Peyer's patch (tissue), 4 donors: ENCODE results near the gene DQX1. TPM values are rescaled to one million over a fixed set of nuclear protein-coding genes. Genes with fewer than 3 reads are reported as not detected.

Experiments
- DNase-seq, 3 donors: peaks; one replicate each; pipeline ENCODE4 v3.0.0-alpha.2; 2017 to 2019
- H3K27ac ChIP-seq, 4 donors: fragments of 200-600 bp; sonication (generic); one replicate each; pipeline ENCODE4 v1.5.1; 2016 to 2019
- H3K27me3 ChIP-seq, 2 donors: fragments of 200-600 bp; sonication (generic); one replicate each; pipeline ENCODE4 v1.5.1; 2019
- H3K36me3 ChIP-seq, 3 donors: fragments of 200-600 bp; sonication (generic); one replicate each; pipeline ENCODE4 v1.5.1; 2016 to 2019
- H3K4me1 ChIP-seq, 4 donors: fragments of 200-600 bp; sonication (generic); one replicate each; pipeline ENCODE4 v1.5.1; 2016 to 2019
- H3K4me3 ChIP-seq, 4 donors: fragments of 200-600 bp; sonication (generic); 1 replicate in 3 of 4; 2 replicates in 1 of 4; pipeline ENCODE4 v1.5.1; 2016 to 2019; ENCODE audit warnings: mild to moderate bottlenecking in 1 of 4
- H3K9me3 ChIP-seq, 4 donors: fragments of 200-600 bp; sonication (generic); one replicate each; pipeline ENCODE4 v1.5.1; 2016 to 2019; ENCODE audit warnings: mild to moderate bottlenecking in 1 of 4
- POLR2A ChIP-seq, 2 donors: fragments of 450-650 bp; IDR thresholded peaks; one replicate each; pipeline ENCODE4 v1.5.1; 2017; ENCODE audit warnings: antibody characterized with exemption in 2 of 2, mild to moderate bottlenecking in 2 of 2, moderate library complexity in 2 of 2
- total RNA-seq, 4 donors: library from RNA; depleted of rRNA; stranded (reverse); fragments of >200 nt; gene quantifications; one replicate each; pipeline ENCODE4 v1.1.0, GENCODE V29; 2016
- TF ChIP-seq, protein P1 (sequence below), 6 experiments: fragments of 450-650 bp in 4 of 6; fragments of 200-600 bp in 2 of 6; sonication (generic) in 1 of 6; IDR thresholded peaks; one replicate each; pipeline ENCODE4 v1.5.1; 2017 to 2019; ENCODE audit warnings: antibody characterized with exemption in 6 of 6, mild to moderate bottlenecking in 3 of 6, moderate library complexity in 1 of 6

The DQX1 gene
- total RNA-seq, 4 donors from 2014 or later, result 14.0 to 116 (median 75.3) TPM

DNA sequence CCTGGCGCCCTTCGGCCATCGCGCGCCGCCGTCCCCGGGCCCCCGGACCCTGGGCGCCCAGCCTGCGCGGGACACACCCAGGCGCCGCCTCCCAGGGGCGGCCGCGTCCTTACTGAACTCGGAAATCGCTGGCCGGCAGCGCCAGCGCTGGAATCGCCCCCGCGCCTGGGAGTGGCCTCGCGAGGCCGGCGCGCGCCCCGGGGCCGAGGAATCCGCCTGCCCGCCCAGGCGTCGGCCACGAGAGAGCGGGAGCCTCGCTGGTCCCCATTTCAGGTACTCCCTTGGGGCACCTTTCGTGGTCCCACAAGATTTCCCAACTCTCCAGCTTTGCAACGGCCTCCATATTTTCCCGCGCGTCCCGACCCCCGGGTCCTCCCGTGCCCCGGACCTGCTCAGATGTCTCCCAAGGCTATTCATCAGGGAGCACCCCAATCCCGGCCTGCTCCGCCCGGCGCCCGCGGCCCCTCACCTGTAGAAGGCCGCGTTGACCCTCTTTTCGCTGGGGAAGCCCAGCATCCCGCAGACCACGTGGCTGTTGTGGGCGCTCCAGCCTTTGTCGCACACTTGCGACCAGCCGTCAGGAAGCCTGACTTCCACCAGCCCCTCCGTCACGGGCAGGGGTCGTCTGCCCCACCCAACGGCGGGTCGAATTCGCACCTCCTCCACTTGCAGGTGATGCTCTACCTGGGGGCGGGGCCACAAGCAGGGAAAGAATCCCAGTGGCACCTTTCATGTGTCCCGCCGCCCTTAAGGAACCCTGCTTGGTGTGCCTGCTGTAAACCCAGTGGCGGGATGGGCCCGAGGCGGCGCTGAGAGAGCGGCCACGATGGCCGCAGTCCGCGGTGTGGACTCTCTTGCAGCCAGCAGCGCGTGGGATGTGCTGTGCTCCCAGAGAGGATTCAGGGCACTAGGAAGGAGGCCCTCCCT lies 23.1 kb upstream of the DQX1 start:
- no peaks in the 10 kb centered on the region for H3K36me3 ChIP-seq
- H3K4me1 ChIP-seq, result peaks cover 0 to 20% (median 9%) of the 10 kb centered on the region in 4 donors
- H3K4me3 ChIP-seq, result peak overlapping the region; percentile 39 to 60 (median 57)
- no peak for TF ChIP-seq POLR2A (IDR thresholded peaks at IDR 0.05)
- TF ChIP-seq, protein P1, sequence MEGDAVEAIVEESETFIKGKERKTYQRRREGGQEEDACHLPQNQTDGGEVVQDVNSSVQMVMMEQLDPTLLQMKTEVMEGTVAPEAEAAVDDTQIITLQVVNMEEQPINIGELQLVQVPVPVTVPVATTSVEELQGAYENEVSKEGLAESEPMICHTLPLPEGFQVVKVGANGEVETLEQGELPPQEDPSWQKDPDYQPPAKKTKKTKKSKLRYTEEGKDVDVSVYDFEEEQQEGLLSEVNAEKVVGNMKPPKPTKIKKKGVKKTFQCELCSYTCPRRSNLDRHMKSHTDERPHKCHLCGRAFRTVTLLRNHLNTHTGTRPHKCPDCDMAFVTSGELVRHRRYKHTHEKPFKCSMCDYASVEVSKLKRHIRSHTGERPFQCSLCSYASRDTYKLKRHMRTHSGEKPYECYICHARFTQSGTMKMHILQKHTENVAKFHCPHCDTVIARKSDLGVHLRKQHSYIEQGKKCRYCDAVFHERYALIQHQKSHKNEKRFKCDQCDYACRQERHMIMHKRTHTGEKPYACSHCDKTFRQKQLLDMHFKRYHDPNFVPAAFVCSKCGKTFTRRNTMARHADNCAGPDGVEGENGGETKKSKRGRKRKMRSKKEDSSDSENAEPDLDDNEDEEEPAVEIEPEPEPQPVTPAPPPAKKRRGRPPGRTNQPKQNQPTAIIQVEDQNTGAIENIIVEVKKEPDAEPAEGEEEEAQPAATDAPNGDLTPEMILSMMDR (IDR thresholded peaks at IDR 0.05), result no peak
- peak in 2 of 3 donors; percentile 75 to 81 for DNase-seq
- H3K27me3 ChIP-seq, result no peaks in the 10 kb centered on the region
- no peaks in the 10 kb centered on the region for H3K9me3 ChIP-seq
- H3K27ac ChIP-seq, result peak overlapping the region in 3 of 4 donors; percentile 3 to 67 (median 62)

DNA sequence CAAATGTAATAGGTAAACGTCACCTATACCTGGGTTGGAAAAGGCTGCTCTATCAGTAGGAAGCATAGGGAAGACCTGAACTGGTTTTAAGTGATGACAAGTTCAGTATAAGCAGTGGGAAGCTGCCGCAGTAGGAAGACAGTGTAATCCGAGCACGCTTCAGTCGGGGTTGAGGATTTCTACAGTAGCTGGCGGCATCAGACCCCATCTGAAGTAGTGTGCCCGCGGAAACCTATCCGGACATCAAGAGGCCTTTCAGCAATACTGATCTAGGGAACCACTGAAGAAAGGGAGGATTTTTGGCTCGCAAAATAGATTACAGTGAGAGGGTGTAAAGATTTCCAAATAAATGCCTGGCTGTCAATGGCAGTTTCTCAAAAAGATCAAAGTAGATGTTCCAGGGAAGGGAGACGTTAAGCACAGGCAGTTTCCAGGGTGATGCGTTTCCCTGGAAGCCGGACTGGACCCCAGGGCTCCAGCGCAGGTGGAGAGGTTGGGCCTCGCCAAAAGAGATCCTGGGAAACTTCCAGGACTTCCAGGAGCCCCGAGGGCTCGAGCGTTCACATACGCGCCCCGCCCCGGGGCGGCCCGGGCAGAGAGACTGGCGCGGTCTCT lies 22.4 kb upstream of the DQX1 start:
- Histone ChIP-seq H3K4me3 (peak overlapping the region; percentile 39 to 60 (median 57)), H3K36me3 (no peaks in the 10 kb centered on the region), H3K27me3 (no peaks in the 10 kb centered on the region), H3K27ac (peak overlapping the region in 3 of 4 donors; percentile 3 to 67 (median 62)), H3K9me3 (no peaks in the 10 kb centered on the region), H3K4me1 (peaks cover 0 to 14% (median 9%) of the 10 kb centered on the region in 4 donors)
- DNase-seq, result no peak
- TF ChIP-seq POLR2A (IDR thresholded peaks at IDR 0.05), result no peak
- TF ChIP-seq, protein P1 (IDR thresholded peaks at IDR 0.05), result no peak

DNA sequence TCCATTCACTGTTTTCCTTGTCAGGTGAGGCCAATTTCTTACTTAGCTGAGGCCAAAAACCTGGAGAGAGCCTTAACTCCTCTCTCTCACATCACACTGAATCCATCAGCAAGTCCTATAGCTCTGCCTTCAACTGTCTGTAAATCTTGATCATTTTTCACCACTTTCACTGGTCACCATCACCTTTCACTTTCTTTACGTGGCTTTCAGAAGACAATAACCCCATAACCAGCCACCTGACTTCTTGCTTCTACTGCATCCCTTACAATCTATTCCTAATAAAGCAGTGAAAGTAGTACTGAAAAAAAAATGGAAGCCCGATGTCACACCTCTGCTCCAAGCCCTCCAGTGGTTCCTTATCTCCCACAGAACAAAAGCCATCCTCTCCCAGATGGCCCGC lies 20.0 kb upstream of the DQX1 start:
- Histone ChIP-seq H3K27me3 (no peaks in the 10 kb centered on the region), H3K9me3 (no peaks in the 10 kb centered on the region), H3K27ac (no peak overlapping the region), H3K4me3 (no peak overlapping the region), H3K36me3 (no peaks in the 10 kb centered on the region), H3K4me1 (peaks cover 0 to 13% (median 9%) of the 10 kb centered on the region in 4 donors)
- TF ChIP-seq, protein P1 (IDR thresholded peaks at IDR 0.05), result no peak
- no peak for DNase-seq

DNA sequence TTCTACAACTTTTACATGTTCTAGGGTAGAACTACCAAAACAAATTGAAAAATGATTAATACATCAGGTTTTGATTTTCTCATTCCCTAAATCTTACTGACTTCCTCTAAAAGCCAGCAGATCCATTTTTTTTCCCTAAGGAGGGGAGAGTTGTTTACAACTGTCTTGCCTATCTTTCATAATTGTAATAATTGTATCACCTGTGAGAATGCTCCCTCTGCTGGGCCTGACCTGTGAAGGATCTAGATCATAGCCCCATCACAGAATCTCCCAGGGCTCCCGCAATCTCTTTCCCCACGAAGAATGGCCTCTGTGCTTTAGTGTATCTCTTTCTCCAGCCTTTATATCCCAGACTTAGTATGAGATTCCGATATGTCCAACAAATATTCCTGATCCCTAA lies 18.6 kb upstream of the DQX1 start:
- H3K9me3 ChIP-seq, result no peaks in the 10 kb centered on the region
- peak in 1 of 3 donors; percentile 47 for DNase-seq
- no peaks in the 10 kb centered on the region for H3K36me3 ChIP-seq
- no peaks in the 10 kb centered on the region for H3K27me3 ChIP-seq
- no peak overlapping the region for H3K27ac ChIP-seq
- H3K4me3 ChIP-seq, result no peak overlapping the region
- H3K4me1 ChIP-seq, result peaks cover 0 to 12% (median 7%) of the 10 kb centered on the region in 4 donors
- TF ChIP-seq POLR2A (IDR thresholded peaks at IDR 0.05), result no peak
- TF ChIP-seq, protein P1 (IDR thresholded peaks at IDR 0.05), result peak in 3 of 6 experiments; percentile 22 to 40 (median 35)

DNA sequence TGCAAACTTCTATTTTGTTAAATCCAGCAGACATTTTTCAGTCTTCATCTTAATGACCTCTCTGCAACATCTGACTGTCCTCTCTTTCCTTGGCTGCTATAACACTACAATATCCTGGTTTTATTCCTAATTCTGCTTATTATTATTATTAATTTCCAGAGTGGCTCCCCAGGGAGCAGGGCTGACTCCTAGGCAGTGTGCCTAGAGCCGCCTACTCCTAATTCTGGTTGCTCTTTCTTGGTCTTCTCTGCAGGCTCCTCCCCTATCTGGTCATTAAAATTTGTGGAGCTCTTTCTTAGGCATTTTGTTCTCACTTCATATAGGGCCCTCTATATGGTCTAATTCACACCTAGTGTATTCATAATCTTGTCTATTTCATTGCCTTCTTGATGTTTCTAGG lies 16.9 kb upstream of the DQX1 start:
- Histone ChIP-seq H3K27ac (no peak overlapping the region), H3K36me3 (no peaks in the 10 kb centered on the region), H3K27me3 (no peaks in the 10 kb centered on the region), H3K9me3 (no peaks in the 10 kb centered on the region), H3K4me1 (peaks cover 0 to 5% (median 2%) of the 10 kb centered on the region in 4 donors), H3K4me3 (no peak overlapping the region)
- DNase-seq, result no peak
- TF ChIP-seq, protein P1 (IDR thresholded peaks at IDR 0.05), result no peak
- no peak for TF ChIP-seq POLR2A (IDR thresholded peaks at IDR 0.05)
